ENCODE measurements around the gene ADCY3.

Gene ADCY3

DNA sequence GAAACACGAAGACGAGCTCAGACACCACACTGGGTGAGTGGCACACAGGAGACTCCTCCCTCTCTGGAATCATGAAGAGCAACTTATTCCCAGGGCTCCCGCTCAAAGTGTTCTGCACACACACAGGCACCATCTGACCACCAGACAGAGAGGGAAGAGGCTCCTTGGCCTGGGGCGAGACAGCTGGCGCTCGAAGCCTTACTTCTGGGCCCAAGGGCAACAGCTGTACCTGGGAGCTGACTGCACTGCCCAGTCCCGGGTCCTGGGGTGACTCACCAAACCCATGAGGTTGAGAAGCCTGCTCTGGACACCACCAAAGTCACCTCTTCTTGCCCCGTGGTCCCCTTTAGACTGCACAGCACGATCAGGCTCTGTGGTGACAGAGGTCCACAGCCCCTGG, 42.4 kb downstream of the ADCY3 start:
- TF ChIP-seq, protein P1, sequence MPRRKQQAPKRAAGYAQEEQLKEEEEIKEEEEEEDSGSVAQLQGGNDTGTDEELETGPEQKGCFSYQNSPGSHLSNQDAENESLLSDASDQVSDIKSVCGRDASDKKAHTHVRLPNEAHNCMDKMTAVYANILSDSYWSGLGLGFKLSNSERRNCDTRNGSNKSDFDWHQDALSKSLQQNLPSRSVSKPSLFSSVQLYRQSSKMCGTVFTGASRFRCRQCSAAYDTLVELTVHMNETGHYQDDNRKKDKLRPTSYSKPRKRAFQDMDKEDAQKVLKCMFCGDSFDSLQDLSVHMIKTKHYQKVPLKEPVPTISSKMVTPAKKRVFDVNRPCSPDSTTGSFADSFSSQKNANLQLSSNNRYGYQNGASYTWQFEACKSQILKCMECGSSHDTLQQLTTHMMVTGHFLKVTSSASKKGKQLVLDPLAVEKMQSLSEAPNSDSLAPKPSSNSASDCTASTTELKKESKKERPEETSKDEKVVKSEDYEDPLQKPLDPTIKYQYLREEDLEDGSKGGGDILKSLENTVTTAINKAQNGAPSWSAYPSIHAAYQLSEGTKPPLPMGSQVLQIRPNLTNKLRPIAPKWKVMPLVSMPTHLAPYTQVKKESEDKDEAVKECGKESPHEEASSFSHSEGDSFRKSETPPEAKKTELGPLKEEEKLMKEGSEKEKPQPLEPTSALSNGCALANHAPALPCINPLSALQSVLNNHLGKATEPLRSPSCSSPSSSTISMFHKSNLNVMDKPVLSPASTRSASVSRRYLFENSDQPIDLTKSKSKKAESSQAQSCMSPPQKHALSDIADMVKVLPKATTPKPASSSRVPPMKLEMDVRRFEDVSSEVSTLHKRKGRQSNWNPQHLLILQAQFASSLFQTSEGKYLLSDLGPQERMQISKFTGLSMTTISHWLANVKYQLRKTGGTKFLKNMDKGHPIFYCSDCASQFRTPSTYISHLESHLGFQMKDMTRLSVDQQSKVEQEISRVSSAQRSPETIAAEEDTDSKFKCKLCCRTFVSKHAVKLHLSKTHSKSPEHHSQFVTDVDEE (CRISPR knock-in tag; IDR thresholded peaks at IDR 0.05) = no peak
- TF ChIP-seq, protein P2, sequence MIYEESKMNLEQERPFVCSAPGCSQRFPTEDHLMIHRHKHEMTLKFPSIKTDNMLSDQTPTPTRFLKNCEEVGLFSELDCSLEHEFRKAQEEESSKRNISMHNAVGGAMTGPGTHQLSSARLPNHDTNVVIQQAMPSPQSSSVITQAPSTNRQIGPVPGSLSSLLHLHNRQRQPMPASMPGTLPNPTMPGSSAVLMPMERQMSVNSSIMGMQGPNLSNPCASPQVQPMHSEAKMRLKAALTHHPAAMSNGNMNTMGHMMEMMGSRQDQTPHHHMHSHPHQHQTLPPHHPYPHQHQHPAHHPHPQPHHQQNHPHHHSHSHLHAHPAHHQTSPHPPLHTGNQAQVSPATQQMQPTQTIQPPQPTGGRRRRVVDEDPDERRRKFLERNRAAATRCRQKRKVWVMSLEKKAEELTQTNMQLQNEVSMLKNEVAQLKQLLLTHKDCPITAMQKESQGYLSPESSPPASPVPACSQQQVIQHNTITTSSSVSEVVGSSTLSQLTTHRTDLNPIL (CRISPR knock-in tag; IDR thresholded peaks at IDR 0.05; ENCODE audit: low read depth) = no peak
- TF ChIP-seq ZNF70 (CRISPR knock-in tag; IDR thresholded peaks at IDR 0.05) (no peak), ESRRG (CRISPR knock-in tag; IDR thresholded peaks at IDR 0.05) (no peak), ZFP30 (CRISPR knock-in tag; IDR thresholded peaks at IDR 0.05) (no peak), PPARA (CRISPR knock-in tag; IDR thresholded peaks at IDR 0.05; ENCODE audit: borderline replicate concordance) (no peak), ZNF8 (CRISPR knock-in tag; IDR thresholded peaks at IDR 0.05) (no peak), TCF4 (CRISPR knock-in tag; IDR thresholded peaks at IDR 0.05; ENCODE audit: borderline replicate concordance) (no peak), ZNF565 (CRISPR knock-in tag; conservative IDR thresholded peaks at IDR 0.05; ENCODE audit: low read depth) (no peak), CSDC2 (CRISPR knock-in tag; IDR thresholded peaks at IDR 0.05) (no peak)
- TF ChIP-seq, protein P3, sequence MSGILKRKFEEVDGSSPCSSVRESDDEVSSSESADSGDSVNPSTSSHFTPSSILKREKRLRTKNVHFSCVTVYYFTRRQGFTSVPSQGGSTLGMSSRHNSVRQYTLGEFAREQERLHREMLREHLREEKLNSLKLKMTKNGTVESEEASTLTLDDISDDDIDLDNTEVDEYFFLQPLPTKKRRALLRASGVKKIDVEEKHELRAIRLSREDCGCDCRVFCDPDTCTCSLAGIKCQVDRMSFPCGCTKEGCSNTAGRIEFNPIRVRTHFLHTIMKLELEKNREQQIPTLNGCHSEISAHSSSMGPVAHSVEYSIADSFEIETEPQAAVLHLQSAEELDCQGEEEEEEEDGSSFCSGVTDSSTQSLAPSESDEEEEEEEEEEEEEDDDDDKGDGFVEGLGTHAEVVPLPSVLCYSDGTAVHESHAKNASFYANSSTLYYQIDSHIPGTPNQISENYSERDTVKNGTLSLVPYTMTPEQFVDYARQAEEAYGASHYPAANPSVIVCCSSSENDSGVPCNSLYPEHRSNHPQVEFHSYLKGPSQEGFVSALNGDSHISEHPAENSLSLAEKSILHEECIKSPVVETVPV (CRISPR knock-in tag; IDR thresholded peaks at IDR 0.05) = no peak
- TF ChIP-seq, protein P4, sequence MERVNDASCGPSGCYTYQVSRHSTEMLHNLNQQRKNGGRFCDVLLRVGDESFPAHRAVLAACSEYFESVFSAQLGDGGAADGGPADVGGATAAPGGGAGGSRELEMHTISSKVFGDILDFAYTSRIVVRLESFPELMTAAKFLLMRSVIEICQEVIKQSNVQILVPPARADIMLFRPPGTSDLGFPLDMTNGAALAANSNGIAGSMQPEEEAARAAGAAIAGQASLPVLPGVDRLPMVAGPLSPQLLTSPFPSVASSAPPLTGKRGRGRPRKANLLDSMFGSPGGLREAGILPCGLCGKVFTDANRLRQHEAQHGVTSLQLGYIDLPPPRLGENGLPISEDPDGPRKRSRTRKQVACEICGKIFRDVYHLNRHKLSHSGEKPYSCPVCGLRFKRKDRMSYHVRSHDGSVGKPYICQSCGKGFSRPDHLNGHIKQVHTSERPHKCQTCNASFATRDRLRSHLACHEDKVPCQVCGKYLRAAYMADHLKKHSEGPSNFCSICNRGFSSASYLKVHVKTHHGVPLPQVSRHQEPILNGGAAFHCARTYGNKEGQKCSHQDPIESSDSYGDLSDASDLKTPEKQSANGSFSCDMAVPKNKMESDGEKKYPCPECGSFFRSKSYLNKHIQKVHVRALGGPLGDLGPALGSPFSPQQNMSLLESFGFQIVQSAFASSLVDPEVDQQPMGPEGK (CRISPR knock-in tag; IDR thresholded peaks at IDR 0.05; ENCODE audit: borderline replicate concordance) = no peak
- no peak for ATAC-seq

DNA sequence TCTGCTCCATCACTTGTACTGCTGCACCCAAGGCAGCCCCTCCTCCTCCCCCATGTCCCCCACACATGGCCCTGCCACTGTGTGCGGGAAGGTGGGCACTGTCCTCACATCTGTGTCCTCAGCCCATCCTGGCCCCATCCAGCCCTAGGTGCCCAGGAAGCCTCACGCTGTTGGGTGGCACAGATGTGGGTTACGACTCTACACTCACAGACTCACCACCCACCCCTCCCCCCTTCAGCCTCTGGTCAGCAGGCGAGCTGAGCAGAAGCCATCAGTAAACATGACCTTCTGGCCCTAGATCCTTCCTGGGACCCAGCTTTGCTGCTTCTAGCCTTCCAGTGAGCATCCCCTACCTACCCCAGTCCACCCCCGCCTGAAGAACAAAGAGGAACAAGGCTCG, 43.0 kb downstream of the ADCY3 start:
- TF ChIP-seq ZC3H10 (CRISPR knock-in tag; IDR thresholded peaks at IDR 0.05) (no peak), ZNF8 (CRISPR knock-in tag; IDR thresholded peaks at IDR 0.05) (no peak), TOX (CRISPR knock-in tag; IDR thresholded peaks at IDR 0.05; ENCODE audit: borderline replicate concordance) (no peak), SNAI2 (CRISPR knock-in tag; IDR thresholded peaks at IDR 0.05) (no peak), OSR1 (CRISPR knock-in tag; IDR thresholded peaks at IDR 0.05) (no peak), ARNTL (CRISPR knock-in tag; IDR thresholded peaks at IDR 0.05; ENCODE audit: borderline replicate concordance, low read depth) (no peak), BACH2 (CRISPR knock-in tag; IDR thresholded peaks at IDR 0.05; ENCODE audit: borderline replicate concordance) (no peak), ISL1 (CRISPR knock-in tag; IDR thresholded peaks at IDR 0.05) (no peak)
- TF ChIP-seq, protein P4 (CRISPR knock-in tag; IDR thresholded peaks at IDR 0.05; ENCODE audit: borderline replicate concordance) = no peak
- TF ChIP-seq, protein P1 (CRISPR knock-in tag; IDR thresholded peaks at IDR 0.05) = no peak
- no peak for ATAC-seq

All from SK-N-SH treated with all-trans-retinoic acid at 6 μM for 48 hours (cell line).